HAP-1 (cell line): ENCODE results near the gene CD33.

Experiments used
- DNase-seq, 2 experiments: peaks; one replicate each; pipeline ENCODE4 v3.0.0-alpha.2; 2016 to 2020; ENCODE audit warnings: low spot score in 2 of 2
- H3K27me3 ChIP-seq: fragments of 250-450 bp; sonication (Bioruptor Pico); 2 replicates; pipeline ENCODE4 v1.5.1; 2020; ENCODE audit warnings: low read depth, mild to moderate bottlenecking, moderate library complexity
- H3K36me3 ChIP-seq: fragments of 250-450 bp; sonication (Bioruptor Pico); replicated peaks from 2 replicates; pipeline ENCODE4 v1.5.1; 2020; ENCODE audit warnings: mild to moderate bottlenecking
- H3K4me1 ChIP-seq: fragments of 250-450 bp; sonication (Bioruptor Pico); 2 replicates; pipeline ENCODE4 v1.5.1; 2020; ENCODE audit warnings: mild to moderate bottlenecking
- H3K4me3 ChIP-seq: fragments of 250-450 bp; sonication (Bioruptor Pico); 2 replicates; pipeline ENCODE4 v1.5.1; 2020; ENCODE audit warnings: mild to moderate bottlenecking, moderate library complexity
- H3K9me3 ChIP-seq: fragments of 250-450 bp; sonication (Bioruptor Pico); 2 replicates; pipeline ENCODE4 v1.5.1; 2020; ENCODE audit warnings: mild to moderate bottlenecking, moderate library complexity
- in situ Hi-C: fragments of 300-500 bp; cut with MboI; formaldehyde crosslinking; loops from 3 replicates; pipeline ENCODE4 v1.14.3; 2020; ENCODE audit warnings: low sequenced_read_pairs, inconsistent platforms, mixed read lengths

Gene CD33

GRCh38 chr19:51226067-51226466 is 1.2 kb downstream of the CD33 start:
- Histone ChIP-seq H3K27me3 (peaks cover 9% of the 10 kb centered on the region; the same call in 1 of the 2 replicates), H3K4me1 (no peaks in the 10 kb centered on the region), H3K9me3 (no peaks in the 10 kb centered on the region), H3K4me3 (no peak overlapping the region), H3K36me3 (no peaks in the 10 kb centered on the region)
- no peak for DNase-seq
- in situ Hi-C loops = no loop called here

- H3K9me3 ChIP-seq = no peaks in the 10 kb centered on the region
- no peak overlapping the region for H3K4me3 ChIP-seq
- no peaks in the 10 kb centered on the region for H3K4me1 ChIP-seq
- no peak for DNase-seq
- no peaks in the 10 kb centered on the region for H3K36me3 ChIP-seq
- H3K27me3 ChIP-seq = peaks cover 9% of the 10 kb centered on the region; the same call in 1 of the 2 replicates
- in situ Hi-C loops = no loop called here
Measured at GRCh38 chr19:51227326-51227725, 2.4 kb downstream of the CD33 start.

GRCh38 chr19:51227966-51228365 is 3.1 kb downstream of the CD33 start:
- peaks cover 9% of the 10 kb centered on the region; the same call in 1 of the 2 replicates for H3K27me3 ChIP-seq
- no peaks in the 10 kb centered on the region for H3K9me3 ChIP-seq
- DNase-seq = no peak
- H3K4me1 ChIP-seq = no peaks in the 10 kb centered on the region
- in situ Hi-C loops = no loop called here
- H3K36me3 ChIP-seq = no peaks in the 10 kb centered on the region
- no peak overlapping the region for H3K4me3 ChIP-seq

GRCh38 chr19:51240866-51241265 is 16.0 kb downstream of the CD33 start:
- no peak for DNase-seq
- Histone ChIP-seq H3K4me1 (no peaks in the 10 kb centered on the region), H3K4me3 (no peak overlapping the region), H3K27me3 (no peaks in the 10 kb centered on the region), H3K36me3 (no peaks in the 10 kb centered on the region), H3K9me3 (no peaks in the 10 kb centered on the region)
- in situ Hi-C loops = no loop called here

GRCh38 chr19:51242881-51243630 is 18.2 kb downstream of the CD33 start:
- H3K4me3 ChIP-seq = no peak overlapping the region
- no peaks in the 10 kb centered on the region for H3K4me1 ChIP-seq
- no peak for DNase-seq
- no peaks in the 10 kb centered on the region for H3K9me3 ChIP-seq
- H3K36me3 ChIP-seq = no peaks in the 10 kb centered on the region
- H3K27me3 ChIP-seq = no peaks in the 10 kb centered on the region
- in situ Hi-C loops = no loop called here

- no peak for DNase-seq
- Histone ChIP-seq H3K4me1 (no peaks in the 10 kb centered on the region), H3K36me3 (no peaks in the 10 kb centered on the region), H3K9me3 (no peaks in the 10 kb centered on the region), H3K4me3 (no peak overlapping the region), H3K27me3 (no peaks in the 10 kb centered on the region)
- in situ Hi-C loops = no loop called here
Measured at GRCh38 chr19:51246164-51246552, 21.3 kb downstream of the CD33 start.

GRCh38 chr19:51247972-51248590 is 23.2 kb downstream of the CD33 start:
- no peaks in the 10 kb centered on the region for H3K9me3 ChIP-seq
- in situ Hi-C loops = no loop called here
- no peaks in the 10 kb centered on the region for H3K27me3 ChIP-seq
- no peaks in the 10 kb centered on the region for H3K36me3 ChIP-seq
- no peak for DNase-seq
- no peak overlapping the region for H3K4me3 ChIP-seq
- no peaks in the 10 kb centered on the region for H3K4me1 ChIP-seq

GRCh38 chr19:51250786-51251467 is 26.0 kb downstream of the CD33 start, which contains the start of gene SIGLECL1:
SIGLECL1 (plus strand) TSS chr19:51251080; CDS start chr19:51264073, 12,993 bp downstream.
- Histone ChIP-seq H3K9me3 (no peaks in the 10 kb centered on the region), H3K4me3 (no peak within 1 kb of the TSS), H3K36me3 (no peaks in the 10 kb centered on the region), H3K27me3 (no peaks in the 10 kb centered on the region), H3K4me1 (no peaks in the 10 kb centered on the region)
- in situ Hi-C loops = no loop called here
- no peak for DNase-seq

- no peaks in the 10 kb centered on the region for H3K4me1 ChIP-seq
Measured at GRCh38 chr19:51251468-51251820, 26.6 kb downstream of the CD33 start.

GRCh38 chr19:51252306-51253079 is 27.6 kb downstream of the CD33 start:
- no peaks in the 10 kb centered on the region for H3K36me3 ChIP-seq
- H3K4me3 ChIP-seq = no peak overlapping the region
- no peaks in the 10 kb centered on the region for H3K9me3 ChIP-seq
- in situ Hi-C loops = no loop called here
- H3K27me3 ChIP-seq = no peaks in the 10 kb centered on the region
- H3K4me1 ChIP-seq = no peaks in the 10 kb centered on the region
- no peak for DNase-seq

More at GRCh38 chr19:51251468-51251820, 26.6 kb downstream of the CD33 start:
- H3K36me3 ChIP-seq = no peaks in the 10 kb centered on the region
- no peak overlapping the region for H3K4me3 ChIP-seq
- H3K9me3 ChIP-seq = no peaks in the 10 kb centered on the region
- no peaks in the 10 kb centered on the region for H3K27me3 ChIP-seq
- no peak for DNase-seq
- in situ Hi-C loops = no loop called here

- DNase-seq = no peak
- Histone ChIP-seq H3K4me1 (no peaks in the 10 kb centered on the region), H3K4me3 (no peak overlapping the region), H3K9me3 (no peaks in the 10 kb centered on the region), H3K27me3 (no peaks in the 10 kb centered on the region), H3K36me3 (no peaks in the 10 kb centered on the region)
- in situ Hi-C loops = no loop called here
Measured at GRCh38 chr19:51253088-51253806, 28.4 kb downstream of the CD33 start.

GRCh38 chr19:51256155-51256625 is 31.3 kb downstream of the CD33 start:
- H3K4me1 ChIP-seq = no peaks in the 10 kb centered on the region
- peaks cover 5% of the 10 kb centered on the region; the same call in 1 of the 2 replicates for H3K27me3 ChIP-seq
- no peak overlapping the region for H3K4me3 ChIP-seq
- in situ Hi-C loops = no loop called here
- no peaks in the 10 kb centered on the region for H3K36me3 ChIP-seq
- no peak for DNase-seq
- H3K9me3 ChIP-seq = no peaks in the 10 kb centered on the region

- in situ Hi-C loops = no loop called here
- Histone ChIP-seq H3K4me3 (no peak overlapping the region), H3K27me3 (peaks cover 7% of the 10 kb centered on the region; the same call in 1 of the 2 replicates), H3K36me3 (no peaks in the 10 kb centered on the region), H3K9me3 (no peaks in the 10 kb centered on the region), H3K4me1 (no peaks in the 10 kb centered on the region)
- DNase-seq = no peak
Measured at GRCh38 chr19:51257471-51257870, 32.6 kb downstream of the CD33 start.
